A673 (cell line): ENCODE results near the gene RASSF6.
"Not testable (repeated sequence)": the region's sequence is repeated elsewhere in the genome, so short reads cannot be mapped to it uniquely, and the experiment has no call there.

Experiments used
- CTCF ChIP-seq: fragments of 300-800, 200-600 bp; sonication (generic); conservative IDR thresholded peaks from 2 replicates; pipeline ENCODE4 v1.5.1; 2017; ENCODE audit warnings: low read depth, mild to moderate bottlenecking, antibody characterized with exemption, low read length, moderate library complexity, mixed read lengths
- EZH2 ChIP-seq: fragments of 200-600 bp; sonication (generic); IDR thresholded peaks from 2 replicates; pipeline ENCODE4 v1.6.1; 2017; ENCODE audit warnings: borderline replicate concordance, low read depth, mild to moderate bottlenecking, mixed read lengths, antibody characterized with exemption, low read length; ENCODE audit not compliant: poor library complexity, severe bottlenecking

- TF ChIP-seq CTCF, result 0 out of 2 replicates have a peak, but pooled peaks have one; percentile 11
- not testable (repeated sequence) for TF ChIP-seq EZH2
These were observed 45.7 kb upstream of the RASSF6 start for GRCh38 chr4:73665924-73666323.
